ENCODE results near the gene PRM2. TPM values are rescaled to one million over a fixed set of nuclear protein-coding genes. Genes with fewer than 3 reads are reported as not detected.
"Not testable (repeated sequence)": the region's sequence is repeated elsewhere in the genome, so short reads cannot be mapped to it uniquely, and the experiment has no call there.

The PRM2 gene
- total and polyA plus RNA-seq, 2 experiments from 2014 or later = not detected

DNA sequence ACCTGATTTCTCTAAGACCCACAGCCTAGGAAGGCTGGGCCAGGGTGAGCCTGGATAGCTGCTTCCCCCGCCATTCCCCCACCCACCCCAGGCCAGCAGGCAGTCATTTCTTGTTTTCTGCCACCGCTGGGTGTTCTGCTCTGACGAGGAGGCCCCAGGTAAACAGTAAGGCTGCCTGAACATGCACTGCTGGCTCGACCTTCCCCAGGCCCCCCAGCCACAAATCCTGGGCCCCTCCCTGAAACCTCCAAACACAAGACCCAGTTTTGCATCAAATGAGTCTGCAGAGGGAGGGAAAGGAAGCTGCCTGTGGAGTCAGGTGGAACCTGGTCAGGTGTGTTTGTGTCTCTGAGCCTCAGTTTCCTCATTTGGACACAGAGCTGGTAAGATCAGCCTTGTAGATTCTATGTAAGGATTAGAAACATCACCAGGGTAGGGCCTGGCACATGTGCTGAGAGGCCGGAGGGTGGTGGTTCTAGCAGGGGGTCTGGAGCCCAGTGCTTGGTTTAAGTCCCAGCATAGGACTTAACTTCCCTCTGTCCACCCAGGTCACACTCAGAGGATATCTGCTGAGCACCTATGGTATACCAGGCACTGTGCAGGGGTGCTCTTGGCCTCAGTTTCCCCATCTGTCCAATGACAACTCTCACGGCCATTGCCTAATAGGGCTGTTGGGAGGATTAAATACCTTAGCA is 23.7 kb upstream of the PRM2 start:
- no peaks in the 10 kb centered on the region for H3K9me2 ChIP-seq (ENCODE audit: insufficient read depth)
- no peak overlapping the region for H3K9ac ChIP-seq
- WGBS, 2 experiments (ENCODE audit: low coverage in 1 of 2, low lambda C conversion rate in 2 of 2, missing lambda C conversion rate in 2 of 2) = 73 to 79% methylated on average over 6 of the region's 6 CpGs
- H3K4me2 ChIP-seq (ENCODE audit: unreplicated experiment) = no peak overlapping the region
- H3K4me1 ChIP-seq (ENCODE audit: insufficient read depth) = peaks cover 9% of the 10 kb centered on the region; the same call in 1 of the 2 replicates
- no peak overlapping the region for H3K27ac ChIP-seq
- no peak for DNase-seq
- no peaks in the 10 kb centered on the region for H3K9me3 ChIP-seq (ENCODE audit: low read depth)
- no peaks in the 10 kb centered on the region for H3K27me3 ChIP-seq (replicated peaks; ENCODE audit: insufficient read depth)
- H4K20me1 ChIP-seq (ENCODE audit: insufficient read depth) = no peaks in the 10 kb centered on the region
- no peaks in the 10 kb centered on the region for H3K79me2 ChIP-seq (ENCODE audit: insufficient read depth)
- TF ChIP-seq EZH2 (IDR thresholded peaks at IDR 0.05; ENCODE audit: insufficient read depth, poor library complexity, severe bottlenecking) (no peak), EZH2phosphoT487 (IDR thresholded peaks at IDR 0.05; ENCODE audit: insufficient read depth, low read depth) (no peak)
- 0 out of 2 replicates have a peak, but pooled peaks cover 4% of the 10 kb centered on the region for H3F3A ChIP-seq (ENCODE audit: insufficient read depth)
- in situ Hi-C loops (cut with MboI) = no loop called here
- H3K4me3 ChIP-seq = no peak overlapping the region
- no peak overlapping the region for H2AFZ ChIP-seq
- H3K36me3 ChIP-seq (ENCODE audit: low read depth) = no peaks in the 10 kb centered on the region

DNA sequence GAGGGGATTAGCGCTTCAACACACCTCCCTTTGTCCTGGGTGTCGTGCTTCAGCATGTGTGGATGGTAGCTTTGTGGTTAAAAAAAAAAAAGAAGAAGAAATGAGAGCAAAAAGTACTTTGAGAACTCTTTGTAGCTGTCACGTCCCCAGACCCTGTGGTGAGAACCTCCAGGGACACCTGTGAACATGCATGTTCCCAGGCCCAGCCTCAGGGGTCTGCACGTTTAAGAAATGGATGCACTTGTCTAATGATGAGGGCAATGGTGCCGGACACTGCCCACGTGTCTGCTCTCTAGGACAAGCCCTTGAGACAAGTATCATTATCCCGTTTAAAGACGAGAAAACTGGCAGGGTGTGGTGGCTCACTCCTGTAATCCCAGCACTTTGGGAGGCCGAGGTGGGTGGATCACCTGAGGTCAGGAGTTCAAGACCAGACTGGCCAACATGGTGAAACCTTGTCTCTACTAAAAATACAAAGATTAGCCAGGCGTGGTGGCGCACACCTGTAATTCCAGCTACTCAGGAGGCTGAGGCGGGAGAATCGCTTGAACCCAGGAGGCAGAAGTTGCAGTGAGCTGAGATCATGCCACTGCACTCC is 22.8 kb upstream of the PRM2 start:
- H3K4me2 ChIP-seq (ENCODE audit: unreplicated experiment); H3F3A ChIP-seq (ENCODE audit: insufficient read depth); H3K4me1 ChIP-seq (ENCODE audit: insufficient read depth); DNase-seq; H3K36me3 ChIP-seq (ENCODE audit: low read depth); H3K79me2 ChIP-seq (ENCODE audit: insufficient read depth); H3K27me3 ChIP-seq (replicated peaks; ENCODE audit: insufficient read depth); H3K9me3 ChIP-seq (ENCODE audit: low read depth); H3K4me3 ChIP-seq; H4K20me1 ChIP-seq (ENCODE audit: insufficient read depth); in situ Hi-C loops (cut with MboI); H2AFZ ChIP-seq; H3K9me2 ChIP-seq (ENCODE audit: insufficient read depth); H3K27ac ChIP-seq; H3K9ac ChIP-seq: not testable (repeated sequence)
- 82 to 85% methylated on average over 13 of the region's 13 CpGs for WGBS, 2 experiments (ENCODE audit: low coverage in 1 of 2, low lambda C conversion rate in 2 of 2, missing lambda C conversion rate in 2 of 2)

DNA sequence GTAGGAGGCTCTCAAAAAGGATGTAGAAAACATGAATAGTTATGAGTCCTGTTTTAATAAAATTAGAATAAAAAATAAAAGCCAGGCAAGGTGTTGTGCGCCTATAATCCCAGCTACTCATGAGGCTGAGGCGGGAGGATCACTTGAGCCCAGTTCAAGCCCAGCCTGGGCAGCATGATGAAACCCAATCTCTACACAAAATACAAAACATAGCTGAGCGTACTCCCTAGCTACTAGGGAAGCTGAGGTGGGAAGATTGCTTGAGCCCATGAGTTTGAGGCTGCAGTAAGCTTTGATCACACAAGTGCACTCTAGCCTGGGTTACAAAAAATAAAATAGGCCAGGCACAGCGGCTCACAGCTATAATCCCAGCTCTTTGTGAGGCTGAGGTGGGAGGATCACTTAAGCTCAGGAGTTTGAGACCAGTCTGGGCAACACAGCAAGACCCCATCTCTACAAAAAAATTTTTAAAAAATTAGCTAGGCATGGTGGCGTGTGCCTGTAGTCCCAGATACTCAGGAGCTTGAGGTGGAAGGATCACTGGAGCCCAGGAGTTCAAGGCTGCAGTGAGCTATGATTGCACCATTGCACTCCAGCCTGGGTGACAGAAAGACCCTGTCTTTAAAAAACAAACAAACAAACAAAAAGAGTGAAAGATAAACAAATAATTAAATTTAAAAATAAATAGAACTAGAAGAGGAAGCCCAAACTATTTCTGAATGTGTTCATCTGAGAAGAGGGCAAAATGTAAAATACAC is 22.0 kb upstream of the PRM2 start:
- Histone ChIP-seq H3K79me2 (ENCODE audit: insufficient read depth) (no peaks in the 10 kb centered on the region), H3K4me2 (ENCODE audit: unreplicated experiment) (no peak overlapping the region), H3K9me2 (ENCODE audit: insufficient read depth) (no peaks in the 10 kb centered on the region), H2AFZ (no peak overlapping the region), H3K9ac (no peak overlapping the region), H3K27me3 (replicated peaks; ENCODE audit: insufficient read depth) (no peaks in the 10 kb centered on the region), H3K4me1 (ENCODE audit: insufficient read depth) (peaks cover 9% of the 10 kb centered on the region; the same call in 1 of the 2 replicates), H4K20me1 (ENCODE audit: insufficient read depth) (no peaks in the 10 kb centered on the region), H3K27ac (no peak overlapping the region), H3F3A (ENCODE audit: insufficient read depth) (0 out of 2 replicates have a peak, but pooled peaks cover 4% of the 10 kb centered on the region), H3K9me3 (ENCODE audit: low read depth) (no peaks in the 10 kb centered on the region), H3K36me3 (ENCODE audit: low read depth) (no peaks in the 10 kb centered on the region), H3K4me3 (no peak overlapping the region)
- DNase-seq = no peak
- WGBS, 2 experiments (ENCODE audit: low coverage in 1 of 2, low lambda C conversion rate in 2 of 2, missing lambda C conversion rate in 2 of 2) = 81 to 84% methylated on average over 5 of the region's 5 CpGs
- in situ Hi-C loops (cut with MboI) = no loop called here
- TF ChIP-seq EZH2phosphoT487 (IDR thresholded peaks at IDR 0.05; ENCODE audit: insufficient read depth, low read depth) (no peak), EZH2 (IDR thresholded peaks at IDR 0.05; ENCODE audit: insufficient read depth, poor library complexity, severe bottlenecking) (no peak)

DNA sequence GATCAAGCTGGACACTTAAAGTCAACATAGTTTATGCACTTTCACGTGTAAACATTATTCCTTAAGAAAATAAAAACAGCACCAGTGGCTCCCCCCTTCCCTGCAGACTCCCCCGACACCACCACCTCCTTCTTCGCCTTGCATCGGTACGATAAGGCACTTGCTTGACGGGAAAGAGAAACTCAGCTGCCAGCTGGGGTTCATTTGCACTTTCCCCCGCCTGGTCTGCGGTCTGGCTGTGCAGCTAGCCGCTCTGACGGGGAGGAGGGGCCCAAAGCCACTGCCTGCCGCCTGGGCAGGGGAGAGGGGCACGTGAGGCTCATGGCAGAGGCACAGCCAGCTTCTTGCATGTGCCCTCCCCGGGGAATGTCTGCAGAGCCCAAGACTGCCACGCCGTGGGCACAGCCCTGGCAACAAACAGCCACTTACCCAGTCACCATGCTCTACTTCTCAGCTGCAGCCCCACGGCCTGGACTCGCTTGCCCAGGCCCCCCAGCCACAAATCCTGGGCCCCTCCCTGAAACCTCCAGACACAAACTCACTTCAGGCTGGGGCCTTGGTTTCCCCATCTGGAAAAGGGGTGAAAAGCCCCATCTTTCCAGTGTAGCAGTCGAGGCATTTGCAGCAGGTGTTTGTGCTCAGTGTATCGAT is 21.3 kb upstream of the PRM2 start:
- Histone ChIP-seq H3K9me2 (ENCODE audit: insufficient read depth) (no peaks in the 10 kb centered on the region), H3K4me1 (ENCODE audit: insufficient read depth) (peaks cover 9% of the 10 kb centered on the region; the same call in 1 of the 2 replicates), H3K4me3 (peak overlapping the region; percentile 36; the same call in 1 of the 2 replicates), H3K9me3 (ENCODE audit: low read depth) (no peaks in the 10 kb centered on the region), H3K79me2 (ENCODE audit: insufficient read depth) (no peaks in the 10 kb centered on the region), H3K9ac (0 out of 2 replicates have a peak overlapping the region, but pooled peaks have one; percentile 5), H3K4me2 (ENCODE audit: unreplicated experiment) (peak overlapping the region; percentile 50), H3K27ac (no peak overlapping the region), H4K20me1 (ENCODE audit: insufficient read depth) (no peaks in the 10 kb centered on the region), H3K27me3 (replicated peaks; ENCODE audit: insufficient read depth) (no peaks in the 10 kb centered on the region), H2AFZ (no peak overlapping the region), H3F3A (ENCODE audit: insufficient read depth) (0 out of 2 replicates have a peak, but pooled peaks cover 4% of the 10 kb centered on the region), H3K36me3 (ENCODE audit: low read depth) (no peaks in the 10 kb centered on the region)
- no peak for TF ChIP-seq EZH2phosphoT487 (IDR thresholded peaks at IDR 0.05; ENCODE audit: insufficient read depth, low read depth)
- 14 to 15% methylated on average over 17 to 19 of the region's 19 CpGs for WGBS, 2 experiments (ENCODE audit: low coverage in 1 of 2, low lambda C conversion rate in 2 of 2, missing lambda C conversion rate in 2 of 2)
- in situ Hi-C loops (cut with MboI) = no loop called here
- peak; percentile 65 for DNase-seq

Measured in GM23248 (cell line).